MM.1S (cell line): ENCODE data around the gene NFKBIE.

Source experiments
- DNase-seq: peaks from one replicate; pipeline ENCODE4 v3.0.0-alpha.2; 2015
- H2AFZ ChIP-seq: fragments of 300-600 bp; sonication (generic); 2 replicates; pipeline ENCODE4 v1.6.0; 2016; ENCODE audit warnings: antibody characterized with exemption, low read length
- H3F3A ChIP-seq: fragments of 300-600 bp; sonication (generic); 2 replicates; pipeline ENCODE4 v1.6.1; 2016; ENCODE audit warnings: mild to moderate bottlenecking, antibody characterized with exemption, low read length, moderate library complexity, mixed read lengths; ENCODE audit not compliant: insufficient read depth
- H3K27ac ChIP-seq: fragments of 300-600 bp; sonication (generic); 2 replicates; pipeline ENCODE4 v1.5.1; 2016; ENCODE audit warnings: mild to moderate bottlenecking, low read length
- H3K27me3 ChIP-seq: fragments of 300-600 bp; sonication (generic); replicated peaks from 2 replicates; pipeline ENCODE4 v1.6.0; 2016; ENCODE audit warnings: low read length; ENCODE audit not compliant: insufficient read depth
- H3K36me3 ChIP-seq: fragments of 300-600 bp; sonication (generic); replicated peaks from 2 replicates; pipeline ENCODE4 v1.6.1; 2016; ENCODE audit warnings: mild to moderate bottlenecking, low read length, mixed read lengths; ENCODE audit not compliant: insufficient read depth
- H3K4me1 ChIP-seq: fragments of 300-600 bp; sonication (generic); 2 replicates; pipeline ENCODE4 v1.6.1; 2016; ENCODE audit warnings: low read length, mixed read lengths
- H3K4me2 ChIP-seq: fragments of 300-600 bp; sonication (generic); 2 replicates; pipeline ENCODE4 v1.6.0; 2016; ENCODE audit warnings: low read depth, low read length
- H3K4me3 ChIP-seq: fragments of 300-600 bp; sonication (generic); 2 replicates; pipeline ENCODE4 v1.5.1; 2016; ENCODE audit warnings: low read length, mixed read lengths
- H3K79me2 ChIP-seq: fragments of 300-600 bp; sonication (generic); 2 replicates; pipeline ENCODE4 v1.6.1; 2016; ENCODE audit warnings: mixed run types, low read length, mixed read lengths
- H3K9ac ChIP-seq: fragments of 300-600 bp; sonication (generic); 2 replicates; pipeline ENCODE4 v1.6.1; 2016; ENCODE audit warnings: low read length, mixed read lengths
- H3K9me2 ChIP-seq: fragments of 300-600 bp; sonication (generic); replicated peaks from 2 replicates; pipeline ENCODE4 v1.6.1; 2016; ENCODE audit warnings: mild to moderate bottlenecking, low read length, mixed read lengths; ENCODE audit not compliant: insufficient read depth
- H3K9me3 ChIP-seq: fragments of 300-600 bp; sonication (generic); replicated peaks from 2 replicates; pipeline ENCODE4 v1.6.1; 2016; ENCODE audit warnings: mild to moderate bottlenecking, low read length, mixed read lengths; ENCODE audit not compliant: insufficient read depth
- H4K20me1 ChIP-seq: fragments of 300-600 bp; sonication (generic); 2 replicates; pipeline ENCODE4 v1.6.1; 2016; ENCODE audit warnings: mild to moderate bottlenecking, low read length, moderate library complexity, mixed read lengths; ENCODE audit not compliant: insufficient read depth
- CTCF ChIP-seq: fragments of 300-600 bp; sonication (generic); IDR thresholded peaks from 2 replicates; pipeline ENCODE4 v1.5.1; 2016; ENCODE audit warnings: antibody characterized with exemption, low read length, mixed read lengths
- EZH2 ChIP-seq: fragments of 300-600 bp; sonication (generic); optimal IDR thresholded peaks from 2 replicates; pipeline ENCODE3; 2017; ENCODE audit warnings: low read depth, mild to moderate bottlenecking, antibody characterized with exemption, low read length, mixed read lengths
- EZH2phosphoT487 ChIP-seq: fragments of 300-600 bp; sonication (generic); IDR thresholded peaks from 2 replicates; pipeline ENCODE4 v1.6.1; 2018; ENCODE audit warnings: antibody characterized with exemption, low read length

NFKBIE gene

DNA sequence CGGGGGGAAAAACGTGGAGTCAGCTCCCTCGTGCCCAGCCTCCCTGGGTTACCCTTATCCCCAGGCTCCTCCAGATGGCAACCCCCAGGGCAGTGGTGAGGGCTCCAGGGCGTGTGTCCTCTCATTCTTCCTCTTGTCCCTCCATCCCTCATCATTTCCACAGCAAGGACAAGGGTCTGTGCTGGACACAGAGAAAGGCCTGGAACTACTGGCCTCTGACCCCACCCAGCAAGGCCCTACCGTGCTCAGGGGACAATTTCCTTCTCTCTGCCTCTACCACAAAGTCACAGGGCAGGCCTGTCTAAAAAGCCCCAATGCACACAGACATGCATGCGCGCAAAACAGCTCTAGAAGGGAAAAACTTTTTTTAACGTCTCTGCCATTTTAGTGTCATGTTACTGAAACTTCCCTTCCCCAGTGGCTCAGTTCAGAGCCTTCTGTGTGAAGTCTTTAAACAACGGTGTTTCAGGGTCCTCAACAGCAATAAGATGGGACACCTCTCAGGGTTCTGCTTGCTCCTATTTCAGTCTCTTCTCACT, 7.0 kb downstream of the NFKBIE start:
- peaks cover 64% of the 10 kb centered on the region for H3F3A ChIP-seq

DNA sequence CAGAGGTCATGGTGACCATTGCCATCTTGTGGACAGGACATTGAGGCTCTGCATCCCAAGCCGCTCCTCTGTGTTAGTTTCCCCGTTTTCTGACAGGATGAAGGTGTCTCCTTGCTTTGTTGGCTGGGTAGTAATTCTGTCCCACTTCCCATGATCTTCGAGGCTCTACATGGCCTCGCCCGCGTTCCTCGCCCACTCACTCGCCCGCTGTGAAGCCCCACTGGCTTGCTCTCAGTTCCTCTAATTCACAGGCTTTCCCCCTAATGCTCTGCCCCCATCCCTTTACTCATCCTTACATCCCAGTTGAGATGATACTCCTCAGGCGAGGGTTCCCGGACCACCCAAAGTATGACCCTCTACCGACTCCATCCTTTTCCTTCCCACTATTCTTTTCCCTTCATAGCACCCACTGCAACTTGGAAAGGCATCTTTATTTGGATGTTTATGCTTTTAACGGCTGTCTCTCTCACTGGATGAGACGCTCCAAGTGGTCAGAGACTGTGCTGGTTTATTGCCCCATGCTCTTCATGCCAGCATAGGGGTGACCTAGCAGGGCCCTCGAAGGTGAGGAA, 7.5 kb downstream of the NFKBIE start:
- peak overlapping the region; percentile 41; the same call in 1 of the 2 replicates for H3K27ac ChIP-seq
- peak overlapping the region; percentile 21; the same call in 1 of the 2 replicates for H2AFZ ChIP-seq
- peaks cover 19% of the 10 kb centered on the region for H4K20me1 ChIP-seq
- peaks cover 44% of the 10 kb centered on the region for H3K4me1 ChIP-seq
- H3K4me3 ChIP-seq, result peak overlapping the region; percentile 43
- H3K9me3 ChIP-seq, result no peaks in the 10 kb centered on the region
- H3K9ac ChIP-seq, result peak overlapping the region; percentile 55; the same call in 1 of the 2 replicates
- H3K9me2 ChIP-seq, result no peaks in the 10 kb centered on the region
- peaks cover 64% of the 10 kb centered on the region for H3F3A ChIP-seq
- no peaks in the 10 kb centered on the region for H3K27me3 ChIP-seq
- DNase-seq, result no peak
- peaks cover 59% of the 10 kb centered on the region for H3K79me2 ChIP-seq
- peaks cover 4% of the 10 kb centered on the region for H3K36me3 ChIP-seq
- TF ChIP-seq CTCF (no peak), EZH2phosphoT487 (no peak), EZH2 (no peak)
- H3K4me2 ChIP-seq, result peak overlapping the region; percentile 70

More for the DNA sequence above, 7.0 kb downstream of the NFKBIE start:
- Histone ChIP-seq H3K4me1 (peaks cover 45% of the 10 kb centered on the region), H4K20me1 (peaks cover 14% of the 10 kb centered on the region), H3K4me2 (no peak overlapping the region), H3K9me3 (no peaks in the 10 kb centered on the region), H2AFZ (no peak overlapping the region), H3K27me3 (no peaks in the 10 kb centered on the region), H3K36me3 (peaks cover 4% of the 10 kb centered on the region), H3K4me3 (no peak overlapping the region), H3K27ac (no peak overlapping the region; the same call in 1 of the 2 replicates), H3K9ac (no peak overlapping the region), H3K79me2 (peaks cover 59% of the 10 kb centered on the region), H3K9me2 (no peaks in the 10 kb centered on the region)
- no peak for DNase-seq
- TF ChIP-seq EZH2 (no peak), CTCF (no peak), EZH2phosphoT487 (no peak)

DNA sequence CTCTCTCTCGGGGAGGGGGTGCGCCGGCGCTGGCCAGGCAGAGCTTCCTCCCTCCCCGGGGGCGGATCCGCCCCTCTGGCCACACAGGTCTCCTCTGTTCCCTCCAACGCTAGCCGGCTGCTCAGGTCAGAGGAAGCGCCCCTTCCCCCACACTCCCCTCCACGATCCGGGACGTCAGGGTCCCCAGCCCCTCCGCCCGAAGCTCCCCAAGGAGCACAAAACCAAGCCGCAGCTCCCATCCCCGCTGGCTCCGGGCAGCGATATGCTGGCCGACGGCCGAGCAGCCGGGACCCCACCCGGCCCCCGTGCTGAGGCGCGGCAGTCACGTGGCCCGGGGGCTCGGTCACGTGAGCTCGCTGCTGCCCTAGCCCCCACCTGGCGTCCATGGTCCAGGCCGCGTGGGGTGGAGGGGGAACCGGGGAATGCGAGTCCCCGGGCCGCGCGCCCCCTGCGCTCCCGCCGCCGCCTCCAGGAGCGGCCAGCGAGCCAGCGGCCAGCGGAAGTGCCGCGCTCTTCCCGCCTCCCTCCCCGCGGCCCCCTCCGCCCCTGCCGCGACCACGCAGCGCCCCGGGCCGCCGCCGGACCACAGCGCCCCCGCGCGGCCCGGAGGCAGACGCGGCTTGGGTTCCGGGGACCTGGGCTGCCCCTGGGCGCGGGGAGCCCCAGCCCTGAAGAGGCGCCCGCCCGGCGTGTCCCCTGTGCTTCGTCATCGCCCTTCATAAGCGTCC, 8.2 kb downstream of the NFKBIE start, which contains the start of gene SLC35B2:
TSS of gene SLC35B2 (minus strand) at position 504 of the 728 bp plus-strand sequence. CDS start at position 386, 118 bp downstream.
- peak within 1 kb of the TSS; percentile 89 for H2AFZ ChIP-seq
- peak; percentile 69 for DNase-seq
- H3K9me2 ChIP-seq, result no peaks in the 10 kb centered on the region
- H3K27ac ChIP-seq, result peak within 1 kb of the TSS; percentile 64; the same call in 1 of the 2 replicates
- H3K27me3 ChIP-seq, result no peaks in the 10 kb centered on the region
- H3K9ac ChIP-seq, result peak within 1 kb of the TSS; percentile 91
- H3F3A ChIP-seq, result peaks cover 67% of the 10 kb centered on the region
- peaks cover 23% of the 10 kb centered on the region for H4K20me1 ChIP-seq
- H3K79me2 ChIP-seq, result peaks cover 59% of the 10 kb centered on the region
- peaks cover 38% of the 10 kb centered on the region for H3K4me1 ChIP-seq
- TF ChIP-seq EZH2phosphoT487 (no peak), EZH2 (no peak), CTCF (peak; percentile 39)
- H3K4me3 ChIP-seq, result peak within 1 kb of the TSS; percentile 98
- H3K9me3 ChIP-seq, result no peaks in the 10 kb centered on the region
- peak within 1 kb of the TSS; percentile 97 for H3K4me2 ChIP-seq
- peaks cover 4% of the 10 kb centered on the region for H3K36me3 ChIP-seq
